Activated CD4-positive, alpha-beta T cell treated with anti-CD3 and anti-CD28 coated beads for 36 hours (primary cell): ENCODE results near the gene PEX3. TPM values are rescaled to one million over a fixed set of nuclear protein-coding genes. Genes with fewer than 3 reads are reported as not detected.
A peak's percentile ranks its signal among the peaks of the same experiment; 100 is the strongest.

Source experiments
- ATAC-seq: fragments of 200-7000 bp; cut with Tn5 transposase; one replicate; pipeline ENCODE4 v1.10.0; 2021; ENCODE audit warnings: mild to moderate bottlenecking, moderate library complexity
- CTCF ChIA-PET: fragments of 350-600 bp; sonication (Branson Sonifier 250); formaldehyde crosslinking; loops from one replicate; lab custom pipeline; 2021; ENCODE audit warnings: antibody characterized with exemption; lab: Charles Lee
- POLR2A ChIA-PET: fragments of 350-600 bp; sonication (Branson Sonifier 250); formaldehyde crosslinking; loops from one replicate; lab custom pipeline; 2021; ENCODE audit warnings: antibody characterized with exemption, inconsistent platforms; lab: Charles Lee
- DNase-seq: peaks from one replicate; pipeline ENCODE4 v3.0.0-alpha.2; 2020
- H3K27ac Mint-ChIP-seq: one replicate; pipeline ENCODE4 v1.8.0; 2021; ENCODE audit warnings: mixed read lengths
- H3K27me3 Mint-ChIP-seq: one replicate; pipeline ENCODE4 v1.8.0; 2021; ENCODE audit warnings: mixed read lengths
- H3K36me3 Mint-ChIP-seq: one replicate; pipeline ENCODE4 v1.8.0; 2021; ENCODE audit warnings: low read depth, mixed read lengths
- H3K4me1 Mint-ChIP-seq: one replicate; pipeline ENCODE4 v1.8.0; 2021; ENCODE audit warnings: mixed read lengths
- H3K4me3 Mint-ChIP-seq: one replicate; pipeline ENCODE4 v1.8.0; 2021; ENCODE audit warnings: mild to moderate bottlenecking, moderate library complexity, mixed read lengths
- H3K9me3 Mint-ChIP-seq: one replicate; pipeline ENCODE4 v1.8.0; 2021; ENCODE audit warnings: low read depth, mixed read lengths
- intact Hi-C, 2 experiments: fragments of 100-400 bp; cut with DNase I in 1 of 2; cut with micrococcal nuclease in 1 of 2; formaldehyde crosslinking; loops; one replicate each; pipeline versions ENCODE4 v1.14.2 to v1.15.1; 2022 to 2024; cut with DNase I, micrococcal nuclease
- total RNA-seq, 2 experiments: library from RNA; stranded (reverse); gene quantifications; one replicate each; pipeline ENCODE4 v1.2.3, GENCODE V29; 2021

The PEX3 gene
- total RNA-seq, 2 experiments from 2014 or later: 31.1 to 42.2 TPM

GRCh38 chr6:143539734-143540133 is 89.1 kb downstream of the PEX3 start:
- intact Hi-C loops: loop anchor here in 1 of 2 experiments (5.0 kb wide), 1 partner anchor 87 kb away; the partner anchor contains the start of genes ADAT2 and PEX3
- ChIA-PET CTCF (interaction anchor here (0.6 to 1.9 kb wide), 3 partner anchors 8 to 47 kb away, joined by 3 to 7 read pairs (median 3); no protein-coding TSS in a partner anchor), POLR2A (interaction anchor here (0.6 kb wide), 1 partner anchor 318 kb away, joined by 3 read pairs; no protein-coding TSS in a partner anchor)
- no peak for ATAC-seq
- Mint-ChIP-seq H3K4me3 (peak overlapping the region; percentile 80), H3K27me3 (no peaks in the 10 kb centered on the region), H3K9me3 (no peaks in the 10 kb centered on the region), H3K4me1 (peaks cover 60% of the 10 kb centered on the region), H3K27ac (peak overlapping the region; percentile 78), H3K36me3 (no peaks in the 10 kb centered on the region)
- peak; percentile 30 for DNase-seq

GRCh38 chr6:143540192-143540591 is 89.6 kb downstream of the PEX3 start:
- Mint-ChIP-seq H3K27ac (peak overlapping the region; percentile 56), H3K9me3 (no peaks in the 10 kb centered on the region), H3K27me3 (no peaks in the 10 kb centered on the region), H3K4me1 (peaks cover 64% of the 10 kb centered on the region), H3K36me3 (no peaks in the 10 kb centered on the region), H3K4me3 (peak overlapping the region; percentile 80)
- ChIA-PET CTCF (interaction anchor here (0.6 to 1.9 kb wide), 2 partner anchors 10 to 47 kb away, joined by 3 to 7 read pairs; no protein-coding TSS in a partner anchor), POLR2A (no interaction called here)
- ATAC-seq (no peak), DNase-seq (no peak)
- intact Hi-C loops: no loop called here

Other genes starting within 250 kb of the PEX3 start
- 10 to 100 TPM; 23.6 to 26.0 TPM for gene ADAT2, start 110 bp upstream of the PEX3 start, total RNA-seq
- gene FUCA2, start 60.9 kb downstream of the PEX3 start, total RNA-seq: 1 to 10 TPM; 6.7 to 7.8 TPM
- 10 to 100 TPM; 21.2 to 27.0 TPM for gene PHACTR2, start 227.2 kb downstream of the PEX3 start, total RNA-seq